PFSK-1 (cell line): ENCODE measurements around the gene SHISAL1.

Source experiments
- FOXP2 ChIP-seq: optimal IDR thresholded peaks from 2 replicates; pipeline ENCODE3; 2011; ENCODE audit warnings: borderline replicate concordance, control low read depth, inconsistent platforms; ENCODE audit not compliant: insufficient read depth; ENCODE audit errors: extremely low read length, extremely low read depth
- POLR2AphosphoS5 ChIP-seq: IDR thresholded peaks from 2 replicates; pipeline ENCODE4 v1.6.1; 2012; ENCODE audit warnings: low read depth, mild to moderate bottlenecking, control low read depth, low read length, moderate library complexity
- SIN3A ChIP-seq: IDR thresholded peaks from 2 replicates; pipeline ENCODE4 v1.6.1; 2012; ENCODE audit warnings: mild to moderate bottlenecking, low read length, moderate library complexity, borderline replicate concordance; ENCODE audit not compliant: insufficient read depth
- TAF1 ChIP-seq: IDR thresholded peaks from 2 replicates; pipeline ENCODE4 v1.6.1; 2012; ENCODE audit warnings: low read length, control low read depth, borderline replicate concordance; ENCODE audit not compliant: insufficient read depth
- TF ChIP-seq, protein P1 (sequence below), 2 experiments: IDR thresholded peaks; 2 replicates each; pipeline versions ENCODE4 v1.6.1 to v1.8.0; 2011 to 2012; ENCODE audit warnings: low read depth in 2 of 2, low read length in 2 of 2, control low read depth in 1 of 2, inconsistent platforms in 1 of 2, mild to moderate bottlenecking in 1 of 2, moderate library complexity in 1 of 2; ENCODE audit not compliant: insufficient read depth in 1 of 2

The SHISAL1 gene

DNA sequence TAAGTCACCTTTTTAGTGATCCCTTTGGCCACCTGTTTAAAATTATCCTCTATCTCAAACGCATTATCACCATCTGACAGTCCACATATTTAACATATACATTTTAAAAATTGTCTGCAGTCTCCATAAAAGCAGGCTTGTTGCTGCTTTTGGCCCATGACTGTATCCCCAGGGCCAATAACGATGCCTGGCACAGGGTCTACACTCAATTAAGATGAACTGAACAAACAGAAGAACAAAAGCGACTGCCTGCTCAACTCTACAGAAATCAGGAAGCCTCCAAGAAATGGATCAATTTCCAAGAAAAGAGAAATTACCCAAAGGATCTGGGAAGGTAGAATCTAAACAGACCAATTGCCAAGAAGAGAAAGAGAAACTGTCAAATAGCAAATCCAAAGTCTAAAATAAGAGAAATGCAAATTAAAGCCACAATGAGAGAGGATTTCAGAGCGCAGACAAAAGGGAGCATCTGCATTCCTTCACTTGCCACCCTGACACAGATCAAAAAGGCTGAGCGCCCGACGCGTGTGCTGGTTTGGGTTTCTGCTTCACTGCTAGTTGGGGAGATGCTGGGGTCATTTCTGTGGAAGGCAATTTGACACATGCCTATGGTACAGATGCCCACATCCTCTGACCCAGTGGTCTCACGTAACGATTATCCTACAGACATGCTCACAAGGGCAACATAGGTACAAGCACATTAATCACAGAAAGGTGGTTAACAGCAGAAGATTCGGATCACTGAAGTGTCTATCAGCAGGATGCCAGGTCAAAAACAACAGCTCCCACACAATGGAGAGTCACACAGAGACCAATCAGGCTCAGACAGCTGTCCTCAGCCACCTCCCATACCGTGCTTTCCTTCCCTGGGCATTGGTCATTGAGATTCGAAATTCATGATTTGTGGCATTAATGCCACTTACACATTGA is 55.9 kb downstream of the SHISAL1 start:
- TF ChIP-seq POLR2AphosphoS5 (no peak), SIN3A (no peak), TAF1 (no peak), FOXP2 (no peak)
- TF ChIP-seq, protein P1, sequence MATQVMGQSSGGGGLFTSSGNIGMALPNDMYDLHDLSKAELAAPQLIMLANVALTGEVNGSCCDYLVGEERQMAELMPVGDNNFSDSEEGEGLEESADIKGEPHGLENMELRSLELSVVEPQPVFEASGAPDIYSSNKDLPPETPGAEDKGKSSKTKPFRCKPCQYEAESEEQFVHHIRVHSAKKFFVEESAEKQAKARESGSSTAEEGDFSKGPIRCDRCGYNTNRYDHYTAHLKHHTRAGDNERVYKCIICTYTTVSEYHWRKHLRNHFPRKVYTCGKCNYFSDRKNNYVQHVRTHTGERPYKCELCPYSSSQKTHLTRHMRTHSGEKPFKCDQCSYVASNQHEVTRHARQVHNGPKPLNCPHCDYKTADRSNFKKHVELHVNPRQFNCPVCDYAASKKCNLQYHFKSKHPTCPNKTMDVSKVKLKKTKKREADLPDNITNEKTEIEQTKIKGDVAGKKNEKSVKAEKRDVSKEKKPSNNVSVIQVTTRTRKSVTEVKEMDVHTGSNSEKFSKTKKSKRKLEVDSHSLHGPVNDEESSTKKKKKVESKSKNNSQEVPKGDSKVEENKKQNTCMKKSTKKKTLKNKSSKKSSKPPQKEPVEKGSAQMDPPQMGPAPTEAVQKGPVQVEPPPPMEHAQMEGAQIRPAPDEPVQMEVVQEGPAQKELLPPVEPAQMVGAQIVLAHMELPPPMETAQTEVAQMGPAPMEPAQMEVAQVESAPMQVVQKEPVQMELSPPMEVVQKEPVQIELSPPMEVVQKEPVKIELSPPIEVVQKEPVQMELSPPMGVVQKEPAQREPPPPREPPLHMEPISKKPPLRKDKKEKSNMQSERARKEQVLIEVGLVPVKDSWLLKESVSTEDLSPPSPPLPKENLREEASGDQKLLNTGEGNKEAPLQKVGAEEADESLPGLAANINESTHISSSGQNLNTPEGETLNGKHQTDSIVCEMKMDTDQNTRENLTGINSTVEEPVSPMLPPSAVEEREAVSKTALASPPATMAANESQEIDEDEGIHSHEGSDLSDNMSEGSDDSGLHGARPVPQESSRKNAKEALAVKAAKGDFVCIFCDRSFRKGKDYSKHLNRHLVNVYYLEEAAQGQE (IDR thresholded peaks at IDR 0.05; ENCODE audit: insufficient read depth in 1 of 2, low read depth in 2 of 2, low read length in 2 of 2), result no peak

DNA sequence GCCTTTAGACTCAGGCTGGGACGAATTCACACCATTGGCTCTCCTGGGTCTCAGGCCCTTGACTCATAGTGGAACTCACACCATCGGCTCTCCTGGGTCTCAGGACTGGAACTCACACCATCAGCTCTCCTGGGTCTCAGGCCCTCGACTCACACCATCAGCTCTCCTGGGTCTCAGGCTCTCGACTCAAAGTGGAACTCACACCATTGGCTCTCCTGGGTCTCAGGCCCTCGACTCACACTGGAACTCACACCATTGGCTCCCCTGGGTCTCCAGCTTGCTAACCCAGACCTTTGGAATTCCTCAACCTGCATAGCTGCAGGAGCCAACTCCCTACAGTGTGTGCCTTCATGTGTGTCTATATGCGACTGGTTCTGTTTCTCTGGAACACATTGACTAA is 56.7 kb downstream of the SHISAL1 start:
- no peak for TF ChIP-seq SIN3A
- no peak for TF ChIP-seq FOXP2
- no peak for TF ChIP-seq POLR2AphosphoS5
- TF ChIP-seq, protein P1 (IDR thresholded peaks at IDR 0.05; ENCODE audit: insufficient read depth in 1 of 2, low read depth in 2 of 2, low read length in 2 of 2), result no peak
- TF ChIP-seq TAF1, result no peak

DNA sequence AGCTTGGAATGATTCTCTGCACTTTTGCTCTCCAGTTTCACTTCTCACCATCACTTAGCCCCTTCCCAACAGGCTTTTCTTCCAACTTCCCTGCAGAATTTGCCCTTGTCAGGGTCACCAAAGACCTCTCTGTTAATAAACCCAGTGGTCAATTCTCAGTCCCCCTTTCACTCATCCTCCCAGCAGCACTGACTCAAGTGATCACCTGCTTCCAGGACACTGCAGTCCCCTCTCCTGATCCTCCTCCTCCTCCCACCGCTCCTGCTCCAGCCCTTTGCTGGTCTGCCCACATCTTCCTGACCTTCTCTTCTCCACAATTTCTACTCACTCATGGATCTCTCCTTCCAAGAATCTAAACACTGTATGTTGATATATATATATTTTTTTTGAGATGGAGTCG is 57.9 kb downstream of the SHISAL1 start:
- TF ChIP-seq, protein P1 (IDR thresholded peaks at IDR 0.05; ENCODE audit: insufficient read depth in 1 of 2, low read depth in 2 of 2, low read length in 2 of 2), result no peak
- no peak for TF ChIP-seq SIN3A
- no peak for TF ChIP-seq TAF1

DNA sequence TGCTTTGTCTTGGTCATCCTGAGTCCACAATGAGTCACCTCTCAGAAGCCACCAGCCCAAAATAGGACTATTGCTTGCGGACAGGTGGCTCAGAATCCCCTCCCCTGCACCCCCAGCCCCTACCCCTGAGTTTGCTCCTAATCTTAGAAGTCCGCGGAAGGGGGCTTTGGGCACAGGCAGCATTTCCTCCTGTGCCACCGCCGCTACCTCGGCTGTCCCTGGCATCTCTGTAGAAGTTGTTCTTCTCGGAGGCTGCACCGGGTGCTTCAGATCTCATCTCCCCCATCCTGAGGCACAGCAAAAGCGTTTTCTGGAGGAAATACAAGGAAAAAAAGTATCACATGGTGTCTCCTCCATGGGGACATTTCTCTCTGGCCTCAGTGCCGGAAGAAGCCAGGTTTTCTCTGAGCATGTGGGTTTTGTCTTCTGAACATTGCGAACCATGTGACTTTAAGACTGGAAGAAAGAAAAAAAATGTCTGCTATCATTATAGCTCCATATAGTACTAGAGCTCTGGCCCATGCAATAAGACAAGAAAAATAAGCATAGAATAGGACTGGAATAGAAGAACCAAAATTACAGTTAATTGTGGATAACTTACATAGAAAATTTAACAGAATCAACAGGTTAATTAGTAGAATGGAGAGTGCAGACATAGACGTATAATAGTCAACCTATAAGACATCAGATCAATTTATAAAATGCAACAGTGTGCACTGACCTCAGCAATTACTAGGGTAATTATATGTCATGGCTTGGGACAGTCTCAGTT is 63.2 kb downstream of the SHISAL1 start:
- TF ChIP-seq SIN3A, result no peak
- no peak for TF ChIP-seq TAF1
- TF ChIP-seq FOXP2, result no peak
- TF ChIP-seq, protein P1 (IDR thresholded peaks at IDR 0.05; ENCODE audit: insufficient read depth in 1 of 2, low read depth in 2 of 2, low read length in 2 of 2), result no peak
